Parathyroid adenoma (tissue), 2 donors: ENCODE results near the gene SLC39A5.

ENCODE experiments used
- H2AFZ ChIP-seq: fragments of 300-600 bp; sonication (generic); one replicate; pipeline ENCODE4 v1.7.0; 2017; ENCODE audit warnings: antibody characterized with exemption, mild to moderate bottlenecking
- H3K27ac ChIP-seq: fragments of 300-600 bp; sonication (generic); one replicate; pipeline ENCODE4 v1.7.0; 2017
- H3K27me3 ChIP-seq: fragments of 300-600 bp; sonication (generic); one replicate; pipeline ENCODE4 v1.7.0; 2017; ENCODE audit warnings: low read length; ENCODE audit not compliant: control insufficient read depth, insufficient read depth
- H3K36me3 ChIP-seq: fragments of 300-600 bp; sonication (generic); one replicate; pipeline ENCODE4 v1.7.0; 2017; ENCODE audit warnings: low read length; ENCODE audit not compliant: control insufficient read depth, insufficient read depth
- H3K4me1 ChIP-seq: fragments of 300-600 bp; sonication (generic); one replicate; pipeline ENCODE4 v1.7.0; 2017; ENCODE audit warnings: control low read depth
- H3K4me2 ChIP-seq: fragments of 300-600 bp; sonication (generic); one replicate; pipeline ENCODE4 v1.7.0; 2017; ENCODE audit warnings: low read length
- H3K4me3 ChIP-seq: fragments of 300-600 bp; sonication (generic); one replicate; pipeline ENCODE4 v1.7.0; 2017; ENCODE audit warnings: low read depth, low read length
- H3K79me2 ChIP-seq: fragments of 300-600 bp; sonication (generic); one replicate; pipeline ENCODE4 v1.7.0; 2017; ENCODE audit warnings: control low read depth
- H3K9ac ChIP-seq: fragments of 300-600 bp; sonication (generic); one replicate; pipeline ENCODE4 v1.7.0; 2017; ENCODE audit warnings: mild to moderate bottlenecking
- H3K9me3 ChIP-seq: fragments of 300-600 bp; sonication (generic); one replicate; pipeline ENCODE4 v1.7.0; 2017; ENCODE audit warnings: low read length; ENCODE audit not compliant: control insufficient read depth
- CTCF ChIP-seq: fragments of 300-600 bp; sonication (generic); IDR thresholded peaks from one replicate; pipeline ENCODE4 v1.7.0; 2017; ENCODE audit warnings: antibody characterized with exemption, mild to moderate bottlenecking
- donor health status: primary hyperparathyroidism.

The SLC39A5 gene

GRCh38 chr12:56231184-56231582 lies 1.3 kb downstream of the SLC39A5 start:
- no peak overlapping the region for H3K9ac ChIP-seq
- TF ChIP-seq CTCF: no peak
- no peak overlapping the region for H2AFZ ChIP-seq
- no peak overlapping the region for H3K4me3 ChIP-seq
- H3K9me3 ChIP-seq: no peaks in the 10 kb centered on the region
- no peaks in the 10 kb centered on the region for H3K79me2 ChIP-seq
- no peaks in the 10 kb centered on the region for H3K4me1 ChIP-seq
- no peaks in the 10 kb centered on the region for H3K36me3 ChIP-seq
- no peaks in the 10 kb centered on the region for H3K27me3 ChIP-seq
- no peak overlapping the region for H3K27ac ChIP-seq
- H3K4me2 ChIP-seq: no peak overlapping the region

GRCh38 chr12:56234746-56235436 lies 5.0 kb downstream of the SLC39A5 start:
- H3K36me3 ChIP-seq: no peaks in the 10 kb centered on the region
- H3K4me3 ChIP-seq: no peak overlapping the region
- H2AFZ ChIP-seq: no peak overlapping the region
- no peak overlapping the region for H3K27ac ChIP-seq
- no peak overlapping the region for H3K4me2 ChIP-seq
- no peaks in the 10 kb centered on the region for H3K79me2 ChIP-seq
- no peaks in the 10 kb centered on the region for H3K9me3 ChIP-seq
- no peak for TF ChIP-seq CTCF
- no peaks in the 10 kb centered on the region for H3K27me3 ChIP-seq
- no peaks in the 10 kb centered on the region for H3K4me1 ChIP-seq
- no peak overlapping the region for H3K9ac ChIP-seq

- Histone ChIP-seq H3K9me3 (no peaks in the 10 kb centered on the region), H3K27ac (no peak overlapping the region), H3K4me3 (no peak overlapping the region), H3K36me3 (no peaks in the 10 kb centered on the region), H3K27me3 (no peaks in the 10 kb centered on the region), H3K4me2 (no peak overlapping the region), H3K4me1 (no peaks in the 10 kb centered on the region), H3K9ac (no peak overlapping the region), H2AFZ (no peak overlapping the region), H3K79me2 (no peaks in the 10 kb centered on the region)
- no peak for TF ChIP-seq CTCF
Measured at GRCh38 chr12:56236091-56236490, 6.2 kb downstream of the SLC39A5 start.

GRCh38 chr12:56236985-56237384 lies 7.1 kb downstream of the SLC39A5 start:
- no peaks in the 10 kb centered on the region for H3K9me3 ChIP-seq
- no peak overlapping the region for H3K4me2 ChIP-seq
- H3K27me3 ChIP-seq: no peaks in the 10 kb centered on the region
- H3K4me1 ChIP-seq: no peaks in the 10 kb centered on the region
- H3K79me2 ChIP-seq: no peaks in the 10 kb centered on the region
- no peak overlapping the region for H3K27ac ChIP-seq
- no peak for TF ChIP-seq CTCF
- H3K36me3 ChIP-seq: no peaks in the 10 kb centered on the region
- H3K4me3 ChIP-seq: no peak overlapping the region
- no peak overlapping the region for H2AFZ ChIP-seq
- no peak overlapping the region for H3K9ac ChIP-seq

GRCh38 chr12:56237552-56237951 lies 7.7 kb downstream of the SLC39A5 start:
- H3K4me3 ChIP-seq: no peak overlapping the region
- H3K4me2 ChIP-seq: no peak overlapping the region
- no peaks in the 10 kb centered on the region for H3K4me1 ChIP-seq
- H3K27me3 ChIP-seq: no peaks in the 10 kb centered on the region
- H3K9ac ChIP-seq: no peak overlapping the region
- no peaks in the 10 kb centered on the region for H3K79me2 ChIP-seq
- H3K27ac ChIP-seq: no peak overlapping the region
- no peaks in the 10 kb centered on the region for H3K36me3 ChIP-seq
- no peak overlapping the region for H2AFZ ChIP-seq
- TF ChIP-seq CTCF: no peak
- no peaks in the 10 kb centered on the region for H3K9me3 ChIP-seq
